ENCODE results near the gene SCMH1. TPM values are rescaled to one million over a fixed set of nuclear protein-coding genes. Genes with fewer than 3 reads are reported as not detected.

The SCMH1 gene
- total RNA-seq, 1 experiment from 2014 or later = 16.5 TPM

DNA sequence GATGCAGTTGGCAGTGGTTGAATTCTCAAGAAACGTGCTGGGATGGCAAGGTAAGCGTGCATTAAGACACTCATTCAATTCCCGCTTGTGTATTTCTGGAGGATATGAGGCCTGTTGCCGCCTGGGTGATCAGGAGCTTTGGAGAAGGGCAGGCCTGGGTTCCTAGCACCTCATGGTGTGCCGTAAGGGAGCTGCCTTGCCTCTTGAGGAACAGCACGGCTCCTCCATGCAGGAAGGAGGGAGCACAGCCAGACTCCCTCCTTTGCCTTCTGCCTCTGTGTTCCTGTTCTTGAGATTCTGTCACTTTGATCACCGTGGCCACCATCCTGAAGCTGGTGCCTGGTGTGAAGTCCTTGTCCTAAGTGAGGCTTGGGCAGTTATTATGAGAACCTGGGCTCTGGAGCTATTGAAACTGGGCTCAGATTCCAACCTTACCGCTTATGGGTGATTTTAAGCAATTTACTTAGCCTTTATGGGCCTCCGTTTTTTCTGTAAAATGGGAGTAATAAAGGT is 238.9 kb downstream of the SCMH1 start:
- no peak overlapping the region for H2BK15ac ChIP-seq (ENCODE audit: low read depth, low read length)
- H3K79me1 ChIP-seq (ENCODE audit: insufficient read depth, low read depth, low read length, poor library complexity, severe bottlenecking) = no peaks in the 10 kb centered on the region
- H3K9me3 ChIP-seq (ENCODE audit: control insufficient read depth, low read depth, low read length) = no peaks in the 10 kb centered on the region
- no peak overlapping the region for H3K27ac ChIP-seq (ENCODE audit: insufficient read length, low read depth, low read length)
- TF ChIP-seq CTCF (conservative IDR thresholded peaks at IDR 0.05) = no peak
- H2AFZ ChIP-seq (ENCODE audit: low read length) = no peak overlapping the region
- peaks cover 63 to 96% (median 91%) of the 10 kb centered on the region in 3 experiments; a peak in 6 of 7 replicates for H3K36me3 Mint-ChIP-seq (ENCODE audit: insufficient read depth in 1 of 3, low read depth in 3 of 3)
- no peak overlapping the region for H2BK120ac ChIP-seq (ENCODE audit: low read depth, low read length, poor library complexity, severe bottlenecking)
- no peak overlapping the region for H3K56ac ChIP-seq (ENCODE audit: insufficient read length, low read depth, low read length)
- no peak overlapping the region for H2BK5ac ChIP-seq (ENCODE audit: insufficient read length, low read length)
- H4K20me1 ChIP-seq (ENCODE audit: control insufficient read depth, insufficient read depth, insufficient read length) = no peaks in the 10 kb centered on the region
- H4K8ac ChIP-seq (replicated peaks; ENCODE audit: insufficient read length, low read depth, low read length) = no peak overlapping the region
- no peak overlapping the region for H3K18ac ChIP-seq (ENCODE audit: insufficient read length, low read depth, low read length)
- no peak for DNase-seq
- no peak overlapping the region for H3K4ac ChIP-seq (ENCODE audit: low read depth, low read length)
- H3K9ac ChIP-seq (ENCODE audit: extremely low read depth, insufficient read length, low read length) = no peak overlapping the region
- no peaks in the 10 kb centered on the region; the same call in 1 of the 2 replicates for H3K27me3 ChIP-seq (ENCODE audit: insufficient read depth, low read length)
- no peak overlapping the region for H4K5ac ChIP-seq (ENCODE audit: insufficient read length, low read depth, low read length)
- no peak overlapping the region for H3K23ac ChIP-seq (ENCODE audit: insufficient read length, low read depth, low read length)
- no peak overlapping the region for H4K91ac ChIP-seq (ENCODE audit: insufficient read length, low read depth, low read length)
- no peak overlapping the region for H2BK20ac ChIP-seq (ENCODE audit: low read depth, low read length, poor library complexity, severe bottlenecking)
- no peaks in the 10 kb centered on the region for H3K4me1 ChIP-seq (ENCODE audit: insufficient read depth, low read length)
- H3K27me3 Mint-ChIP-seq (ENCODE audit: low read depth) = no peaks in the 10 kb centered on the region
- no peak overlapping the region for H2AK5ac ChIP-seq (ENCODE audit: insufficient read length, low read length)
- no peak overlapping the region for H3K14ac ChIP-seq (ENCODE audit: insufficient read depth, low read length)
- H3K27ac Mint-ChIP-seq = no peak overlapping the region
- no CpG with 5 or more reads among the region's 9 CpGs for WGBS (ENCODE audit: extremely low coverage, insufficient read length, low lambda C conversion rate)
- H2BK12ac ChIP-seq (ENCODE audit: insufficient read length, low read depth, low read length) = no peak overlapping the region
- H3K4me3 Mint-ChIP-seq = no peak overlapping the region
- H3K4me2 ChIP-seq (ENCODE audit: insufficient read depth, insufficient read length, low read length) = no peak overlapping the region
- H3K23me2 ChIP-seq (ENCODE audit: insufficient read length, low read depth, low read length, poor library complexity, severe bottlenecking) = no peaks in the 10 kb centered on the region
- H3T11ph ChIP-seq (ENCODE audit: low read length) = no peak overlapping the region
- H3K9me3 Mint-ChIP-seq = no peaks in the 10 kb centered on the region
- H3K4me1 Mint-ChIP-seq = no peaks in the 10 kb centered on the region
- H3K79me2 ChIP-seq (ENCODE audit: insufficient read depth, low read length) = no peaks in the 10 kb centered on the region

Measured in H9 (cell line).